Activated T-helper 1 cell treated with anti-CD3 and anti-CD28 coated beads, Interleukin-2, amount 50 U/mL, for 16 hours (primary cell): Measurements from ENCODE around the gene SCN1B.
"Not testable (repeated sequence)": the region's sequence is repeated elsewhere in the genome, so short reads cannot be mapped to it uniquely, and the experiment has no call there.

Source experiments
- DNase-seq, 2 donors: peaks; one replicate each; pipeline ENCODE4 v3.0.0-alpha.2; 2020; ENCODE audit warnings: low read depth in 1 of 2, low spot score in 1 of 2

SCN1B gene

DNA sequence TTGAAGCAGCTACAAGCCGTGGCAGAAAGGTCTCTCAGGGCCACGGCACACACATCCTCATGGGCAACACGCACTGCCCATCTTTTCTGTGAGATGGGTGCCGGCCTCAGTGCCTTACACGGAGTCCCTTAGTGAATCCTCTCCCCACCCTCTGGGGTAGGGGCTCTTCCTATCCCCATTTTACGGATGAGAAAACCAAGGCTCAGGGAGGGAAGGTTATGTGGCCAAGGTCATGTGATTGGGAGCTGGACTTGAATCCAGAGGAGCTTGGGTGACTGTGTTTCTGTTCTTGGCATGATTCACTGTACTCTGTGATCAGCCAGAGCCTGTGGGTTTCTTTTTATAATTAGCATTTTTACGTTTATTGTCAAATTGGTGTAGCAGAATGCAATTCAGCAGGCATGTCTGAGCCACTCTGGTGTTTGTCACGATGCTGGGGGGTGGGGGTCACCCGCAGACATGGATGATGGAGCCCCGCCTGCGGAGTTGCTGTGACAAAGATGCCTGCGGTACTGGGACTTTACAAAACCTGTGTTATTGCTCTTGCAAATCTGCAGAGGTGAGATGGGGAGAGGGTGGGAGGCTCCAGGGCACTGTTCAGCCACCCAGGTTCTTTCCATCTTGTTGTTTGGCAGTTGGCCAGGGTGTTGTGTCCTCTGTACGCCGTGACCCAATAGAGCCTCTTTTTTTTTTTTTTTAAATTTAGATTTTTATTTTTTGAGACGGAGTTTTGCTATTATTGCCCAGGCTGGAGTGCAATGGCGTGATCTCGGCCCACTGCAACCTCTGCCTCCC is 4.5 kb downstream of the SCN1B start:
- DNase-seq = no peak

DNA sequence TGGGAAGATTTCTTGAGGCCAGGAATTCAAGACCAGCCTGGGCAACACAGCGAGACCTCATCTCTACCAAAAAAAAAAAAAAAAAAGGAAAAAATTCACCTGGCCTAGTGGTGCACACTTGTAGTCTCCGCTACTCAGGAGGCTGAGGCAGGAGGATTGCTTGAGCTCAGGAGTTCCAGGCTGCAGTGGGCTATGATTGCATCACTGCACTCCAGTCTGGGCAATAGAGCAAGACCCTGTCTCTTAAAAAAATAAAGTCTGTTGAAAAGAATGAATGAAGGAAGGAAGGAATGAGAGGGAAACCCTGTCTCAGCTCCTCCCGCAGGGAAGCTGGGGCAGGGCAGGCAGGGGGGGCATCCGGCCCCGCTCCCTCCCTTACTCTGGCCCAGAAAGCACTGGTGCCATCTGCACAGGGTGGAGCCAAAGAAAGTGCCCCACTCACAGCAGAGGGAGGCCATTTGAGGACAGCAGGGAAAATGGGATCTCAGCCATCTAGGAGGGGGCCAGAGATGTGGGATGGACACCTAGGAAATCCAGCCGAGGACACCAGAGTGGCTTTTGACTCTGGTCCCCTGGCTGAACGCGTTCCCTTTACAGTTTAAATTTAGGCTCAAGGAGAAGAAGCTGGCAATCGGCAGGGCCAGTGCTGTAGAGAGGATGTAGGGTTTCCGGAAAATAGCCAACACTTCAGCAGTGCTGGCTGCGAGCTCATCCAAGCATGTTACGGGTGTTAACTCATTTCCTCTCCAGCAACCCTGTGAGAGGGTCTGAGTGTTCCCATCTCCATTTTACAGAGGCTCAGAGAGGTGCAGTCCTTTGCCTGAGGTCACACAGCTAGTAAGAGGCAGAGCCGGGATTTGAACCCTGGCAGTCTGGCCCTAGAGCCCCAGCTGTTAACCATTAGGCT is 7.7 kb downstream of the SCN1B start:
- no peak for DNase-seq

DNA sequence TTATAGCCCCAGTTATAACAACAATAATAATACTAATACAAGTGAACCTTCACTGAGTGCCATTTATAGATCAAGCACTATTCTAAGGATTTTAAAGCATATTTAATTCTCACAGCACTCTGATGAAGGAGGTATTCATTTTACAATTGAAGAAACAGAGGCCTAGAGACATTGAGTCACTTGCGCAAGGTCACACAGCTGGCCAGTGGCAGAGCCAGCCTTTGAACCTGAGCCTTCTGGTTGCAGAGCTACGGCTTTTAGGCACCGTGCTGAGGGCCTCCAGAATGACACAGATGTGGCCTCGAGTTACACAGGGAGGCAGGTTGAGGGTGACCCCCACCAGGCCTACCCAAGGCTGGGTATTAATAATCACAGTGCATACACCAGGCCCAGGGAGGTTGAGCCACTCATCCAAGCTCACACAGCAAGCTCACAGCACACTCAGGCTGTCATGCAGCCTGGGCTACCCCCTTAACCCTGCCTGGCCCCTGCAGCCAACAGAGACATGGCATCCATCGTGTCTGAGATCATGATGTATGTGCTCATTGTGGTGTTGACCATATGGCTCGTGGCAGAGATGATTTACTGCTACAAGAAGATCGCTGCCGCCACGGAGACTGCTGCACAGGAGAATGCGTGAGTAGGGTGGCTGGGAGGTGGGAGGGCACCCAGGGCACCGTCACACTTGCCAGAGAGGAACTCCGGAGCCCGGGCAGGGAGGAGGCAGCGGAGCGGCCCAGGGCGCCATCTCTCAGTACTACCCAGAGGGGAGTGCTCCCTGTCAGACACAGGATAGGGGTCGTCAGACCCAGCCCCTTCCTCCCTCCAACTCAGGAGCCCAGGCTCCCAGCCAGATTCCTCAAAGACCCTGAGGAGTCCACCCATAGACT is 8.6 kb downstream of the SCN1B start:
- no peak for DNase-seq

- DNase-seq = no peak
Observed at GRCh38 chr19:35039881-35040825, 9.9 kb downstream of the SCN1B start.

DNA sequence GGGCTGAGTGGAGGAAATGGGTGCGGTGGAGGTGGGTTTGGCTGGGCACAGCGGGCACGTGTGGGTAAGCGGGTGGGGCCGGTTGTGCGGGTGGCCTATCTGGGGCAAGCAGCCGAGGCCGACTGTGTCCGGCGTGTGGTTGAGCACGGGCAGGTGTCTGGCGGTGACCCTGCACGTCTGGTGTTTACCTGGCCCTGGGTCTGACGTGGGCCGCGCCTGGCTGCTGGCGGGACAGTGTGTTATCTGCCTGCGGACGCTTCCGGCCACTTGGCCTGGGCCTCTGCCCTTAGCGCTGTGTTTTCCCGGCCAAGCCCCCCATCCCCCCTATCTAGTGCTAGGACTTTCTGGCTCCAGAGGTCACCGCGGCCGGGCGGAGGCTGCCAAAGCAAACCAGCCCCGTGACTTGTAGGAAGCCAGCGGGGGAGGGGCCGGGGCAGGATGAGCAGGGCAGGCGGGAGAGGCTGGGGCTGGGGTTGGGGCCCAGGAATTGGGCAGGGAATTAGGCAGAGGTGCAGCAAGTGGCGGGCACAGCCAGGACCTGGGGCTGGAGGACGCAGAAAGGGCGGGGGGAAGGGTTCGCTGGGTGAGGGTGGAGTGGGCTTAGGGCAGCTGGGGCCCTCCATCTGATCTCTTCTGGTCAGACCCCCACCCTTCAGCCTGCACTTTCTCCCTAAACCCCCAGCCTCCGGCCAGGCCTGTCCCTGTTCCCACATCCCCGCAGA is 10.7 kb downstream of the SCN1B start:
- DNase-seq = no peak

GRCh38 chr19:35041548-35042055 is 11.3 kb downstream of the SCN1B start, which contains the start of gene HPN:
Gene HPN (plus strand): TSS chr19:35041721. CDS start chr19:35042507, 786 bp downstream.
- no peak for DNase-seq

GRCh38 chr19:35042056-35042730 is 11.9 kb downstream of the SCN1B start:
- DNase-seq = no peak

- DNase-seq = no peak
Observed at GRCh38 chr19:35042954-35043604, 12.8 kb downstream of the SCN1B start.

DNA sequence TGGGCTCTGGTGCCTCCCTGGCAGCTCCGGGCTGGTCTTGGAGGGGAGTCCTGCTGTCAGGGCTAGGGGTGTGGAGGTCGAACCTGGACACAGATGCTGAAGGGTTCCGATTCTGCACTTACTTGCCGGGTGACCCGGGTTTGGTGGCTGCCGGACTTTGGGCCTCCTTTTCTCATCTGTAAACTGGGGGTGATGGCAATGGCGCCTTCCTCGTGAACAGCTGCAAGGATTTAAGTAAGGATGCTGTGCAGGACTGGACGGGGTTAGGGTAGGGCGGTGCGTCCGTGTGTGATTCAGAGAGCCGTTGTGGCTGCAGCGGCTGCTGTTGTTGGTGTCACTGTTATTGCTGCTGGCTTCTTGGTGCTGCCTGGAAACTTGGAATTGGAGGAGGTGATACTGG is 13.6 kb downstream of the SCN1B start:
- DNase-seq = no peak

- peak; percentile 46 to 49 for DNase-seq
Observed at GRCh38 chr19:35044317-35045117, 14.2 kb downstream of the SCN1B start.

DNA sequence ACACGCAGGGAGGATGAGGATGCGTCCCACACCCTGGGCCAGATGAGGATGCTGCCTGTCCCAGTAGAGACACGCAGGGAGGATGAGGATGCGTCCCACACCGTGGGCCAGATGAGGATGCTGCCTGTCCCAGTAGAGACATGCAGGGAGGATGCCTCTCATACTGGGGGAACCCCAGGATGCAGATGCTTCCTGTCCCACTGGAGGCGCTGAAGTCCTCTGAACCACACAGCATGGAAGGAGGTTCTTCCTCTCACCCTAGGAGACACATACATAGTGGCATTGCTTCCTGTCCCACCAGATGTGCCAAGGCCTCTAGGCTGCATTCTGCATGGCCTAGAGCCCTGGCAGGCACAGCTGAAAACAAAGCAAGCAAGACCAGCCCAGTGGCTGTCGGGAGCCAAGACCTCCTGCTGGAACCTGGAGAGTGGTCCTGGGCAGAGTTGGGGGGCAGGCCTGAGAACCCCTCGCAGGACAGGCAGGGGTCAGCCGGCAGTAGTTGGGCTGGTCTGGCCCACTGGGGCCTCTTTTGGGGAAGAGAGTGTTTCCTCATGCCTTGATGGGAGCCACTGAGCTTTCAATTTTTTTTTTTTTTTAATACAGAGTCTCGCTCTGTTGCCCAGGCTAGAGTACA is 15.5 kb downstream of the SCN1B start:
- no peak for DNase-seq

DNA sequence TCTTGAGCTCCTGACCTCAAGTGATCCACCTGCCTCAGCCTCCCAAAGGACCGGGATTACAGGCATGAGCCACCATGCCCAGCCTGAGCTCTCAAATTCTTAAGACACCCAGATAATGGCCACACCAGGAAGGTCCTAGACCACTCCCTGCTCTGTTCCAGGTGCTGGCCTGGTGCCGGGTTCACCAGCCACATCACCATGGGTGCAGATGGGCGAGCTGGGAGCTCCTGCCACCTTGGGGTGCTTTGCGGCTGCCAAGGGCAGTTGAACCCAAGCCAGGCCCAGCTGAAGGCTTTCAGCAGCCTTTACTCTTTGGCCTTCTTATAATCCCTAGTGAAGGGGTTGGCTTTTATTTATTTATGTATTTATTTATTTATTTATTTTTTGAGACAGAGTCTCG is 16.2 kb downstream of the SCN1B start:
- no peak for DNase-seq

DNA sequence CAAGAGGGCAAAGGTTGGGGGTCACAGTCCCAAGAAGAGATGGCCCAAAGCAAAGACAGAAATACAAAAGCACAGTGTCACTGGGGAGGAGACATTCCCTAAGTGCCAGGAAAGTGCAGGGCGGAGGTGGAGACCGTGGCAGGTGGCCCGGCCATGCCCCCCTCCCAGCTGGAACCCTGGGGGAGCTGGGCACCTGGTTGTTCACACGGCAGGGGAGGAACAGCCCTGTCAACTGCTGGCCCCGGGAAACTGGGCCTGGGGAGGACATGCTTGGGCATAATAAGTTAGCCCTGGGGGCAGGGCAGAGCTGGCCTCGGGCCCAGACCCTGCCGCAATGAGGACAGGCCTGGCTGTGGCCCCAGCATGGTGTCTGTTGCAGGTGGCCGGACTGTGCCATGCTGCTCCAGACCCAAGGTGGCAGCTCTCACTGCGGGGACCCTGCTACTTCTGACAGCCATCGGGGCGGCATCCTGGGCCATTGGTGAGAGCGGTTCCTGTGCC is 18.7 kb downstream of the SCN1B start:
- DNase-seq = no peak

GRCh38 chr19:35049456-35049855 is 19.2 kb downstream of the SCN1B start:
- DNase-seq = no peak

DNA sequence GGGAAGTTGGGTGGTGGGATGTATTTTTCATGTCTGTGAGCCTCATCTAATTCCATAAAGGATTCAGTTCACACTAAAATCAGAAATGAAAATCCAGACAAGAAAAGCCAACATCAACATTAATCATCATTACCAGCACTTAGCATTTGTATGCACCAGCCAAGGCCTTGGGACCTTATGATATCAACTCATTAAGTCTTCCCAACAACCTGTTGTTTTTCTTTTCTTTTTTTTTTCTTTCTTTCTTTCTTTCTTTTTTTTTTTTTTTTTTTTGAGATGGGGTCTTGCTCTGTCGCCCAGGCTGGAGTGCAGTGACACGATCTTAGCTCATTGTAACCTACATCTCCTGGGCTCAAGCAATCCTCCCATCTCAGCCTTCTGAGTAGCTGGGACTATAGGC is 20.4 kb downstream of the SCN1B start:
- not testable (repeated sequence) for DNase-seq

GRCh38 chr19:35051268-35051667 is 21.0 kb downstream of the SCN1B start:
- not testable (repeated sequence) for DNase-seq

- no peak for DNase-seq
Observed at GRCh38 chr19:35051796-35052195, 21.5 kb downstream of the SCN1B start.
